Measurements from ENCODE around the gene LETM1. TPM values are rescaled to one million over a fixed set of nuclear protein-coding genes. Genes with fewer than 3 reads are reported as not detected.

The LETM1 gene
- polyA plus RNA-seq, 1 experiment: 17.1 TPM

DNA sequence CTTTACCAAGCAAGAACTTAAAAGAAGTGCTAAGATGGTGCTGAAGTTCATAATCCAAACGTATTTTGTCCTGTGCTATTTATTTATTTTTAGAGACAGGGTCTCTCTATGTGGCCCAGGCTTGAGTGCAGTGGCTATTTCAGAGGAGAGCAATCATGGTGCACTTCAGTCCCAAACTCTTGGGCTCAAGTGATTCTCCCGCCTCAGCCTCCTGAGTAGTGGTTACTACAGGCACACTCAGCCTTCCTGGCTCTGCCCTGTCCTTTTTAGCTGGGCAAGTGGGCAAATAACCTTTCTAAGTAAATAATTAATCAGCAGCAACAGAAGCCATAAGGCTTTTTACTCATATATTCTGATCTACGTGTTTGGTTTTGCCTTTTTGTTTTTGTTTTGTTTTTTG lies 17.8 kb upstream of the LETM1 start:
- ChIA-PET CTCF (interaction anchor here (1.9 to 2.3 kb wide), 2 partner anchors 9 to 25 kb away, joined by 10 to 11 read pairs; no protein-coding TSS in a partner anchor), POLR2A (no interaction called here)
- no peak for DNase-seq (ENCODE audit: low read depth)
- Histone ChIP-seq H3K27me3 (ENCODE audit: control insufficient read depth, insufficient read depth, low read length) (no peaks in the 10 kb centered on the region), H3K36me3 (ENCODE audit: control insufficient read depth, insufficient read depth, low read length) (no peaks in the 10 kb centered on the region), H3K4me3 (ENCODE audit: low read depth, low read length) (no peak overlapping the region)
- TF ChIP-seq, protein P1, sequence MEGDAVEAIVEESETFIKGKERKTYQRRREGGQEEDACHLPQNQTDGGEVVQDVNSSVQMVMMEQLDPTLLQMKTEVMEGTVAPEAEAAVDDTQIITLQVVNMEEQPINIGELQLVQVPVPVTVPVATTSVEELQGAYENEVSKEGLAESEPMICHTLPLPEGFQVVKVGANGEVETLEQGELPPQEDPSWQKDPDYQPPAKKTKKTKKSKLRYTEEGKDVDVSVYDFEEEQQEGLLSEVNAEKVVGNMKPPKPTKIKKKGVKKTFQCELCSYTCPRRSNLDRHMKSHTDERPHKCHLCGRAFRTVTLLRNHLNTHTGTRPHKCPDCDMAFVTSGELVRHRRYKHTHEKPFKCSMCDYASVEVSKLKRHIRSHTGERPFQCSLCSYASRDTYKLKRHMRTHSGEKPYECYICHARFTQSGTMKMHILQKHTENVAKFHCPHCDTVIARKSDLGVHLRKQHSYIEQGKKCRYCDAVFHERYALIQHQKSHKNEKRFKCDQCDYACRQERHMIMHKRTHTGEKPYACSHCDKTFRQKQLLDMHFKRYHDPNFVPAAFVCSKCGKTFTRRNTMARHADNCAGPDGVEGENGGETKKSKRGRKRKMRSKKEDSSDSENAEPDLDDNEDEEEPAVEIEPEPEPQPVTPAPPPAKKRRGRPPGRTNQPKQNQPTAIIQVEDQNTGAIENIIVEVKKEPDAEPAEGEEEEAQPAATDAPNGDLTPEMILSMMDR (IDR thresholded peaks at IDR 0.05; ENCODE audit: insufficient read depth, low read depth, low read length): no peak

DNA sequence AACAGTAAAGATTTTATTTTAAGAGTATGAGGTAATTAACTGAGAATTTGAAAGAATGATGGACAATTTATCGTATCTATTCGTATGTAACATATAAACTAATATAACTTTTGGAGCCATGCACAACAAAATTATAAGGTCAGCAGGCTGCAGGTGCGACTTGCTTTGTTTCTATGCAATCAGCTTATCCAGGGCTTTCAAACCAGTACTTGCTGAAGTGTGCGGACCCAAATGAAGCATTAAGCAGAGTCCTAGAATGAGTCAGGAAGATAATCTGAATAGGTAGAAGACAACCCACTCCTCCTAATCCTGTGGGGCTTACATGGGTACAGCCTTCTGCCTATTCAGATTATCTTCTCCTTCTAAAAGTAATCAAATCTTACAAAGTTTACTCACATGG lies 17.3 kb upstream of the LETM1 start:
- Histone ChIP-seq H3K36me3 (ENCODE audit: control insufficient read depth, insufficient read depth, low read length) (no peaks in the 10 kb centered on the region), H3K4me3 (ENCODE audit: low read depth, low read length) (no peak overlapping the region), H3K27me3 (ENCODE audit: control insufficient read depth, insufficient read depth, low read length) (no peaks in the 10 kb centered on the region)
- no peak for DNase-seq (ENCODE audit: low read depth)
- ChIA-PET POLR2A (no interaction called here), CTCF (interaction anchor here (1.9 to 2.3 kb wide), 2 partner anchors 10 to 26 kb away, joined by 10 to 11 read pairs; no protein-coding TSS in a partner anchor)
- TF ChIP-seq, protein P1 (IDR thresholded peaks at IDR 0.05; ENCODE audit: insufficient read depth, low read depth, low read length): no peak

DNA sequence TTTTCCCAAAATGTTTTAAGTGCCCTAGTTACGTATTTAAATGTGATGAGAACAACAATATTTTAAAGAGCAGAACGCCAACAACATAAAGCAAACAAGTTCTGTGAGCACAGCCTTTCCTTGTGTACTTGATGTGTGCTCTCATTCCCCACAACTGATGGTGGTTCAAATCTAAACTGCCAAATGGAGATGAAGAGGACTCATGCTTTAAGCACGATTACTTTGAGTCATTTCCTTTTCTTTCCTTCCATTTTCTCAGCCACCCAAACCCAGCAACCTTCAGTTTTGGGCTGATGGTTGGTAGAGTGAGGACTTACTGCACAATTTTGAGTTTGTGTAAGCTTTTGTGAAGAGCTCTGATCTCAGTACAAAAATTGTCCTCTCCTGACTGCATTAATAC lies 16.9 kb upstream of the LETM1 start:
- Histone ChIP-seq H3K27me3 (ENCODE audit: control insufficient read depth, insufficient read depth, low read length) (no peaks in the 10 kb centered on the region), H3K4me3 (ENCODE audit: low read depth, low read length) (no peak overlapping the region; the same call in 1 of the 2 replicates), H3K36me3 (ENCODE audit: control insufficient read depth, insufficient read depth, low read length) (no peaks in the 10 kb centered on the region)
- DNase-seq (ENCODE audit: low read depth): no peak
- ChIA-PET POLR2A (no interaction called here), CTCF (interaction anchor here (0.6 to 2.3 kb wide), 3 partner anchors 10 to 26 kb away, joined by 3 to 11 read pairs (median 10); no protein-coding TSS in a partner anchor)
- TF ChIP-seq, protein P1 (IDR thresholded peaks at IDR 0.05; ENCODE audit: insufficient read depth, low read depth, low read length): no peak

DNA sequence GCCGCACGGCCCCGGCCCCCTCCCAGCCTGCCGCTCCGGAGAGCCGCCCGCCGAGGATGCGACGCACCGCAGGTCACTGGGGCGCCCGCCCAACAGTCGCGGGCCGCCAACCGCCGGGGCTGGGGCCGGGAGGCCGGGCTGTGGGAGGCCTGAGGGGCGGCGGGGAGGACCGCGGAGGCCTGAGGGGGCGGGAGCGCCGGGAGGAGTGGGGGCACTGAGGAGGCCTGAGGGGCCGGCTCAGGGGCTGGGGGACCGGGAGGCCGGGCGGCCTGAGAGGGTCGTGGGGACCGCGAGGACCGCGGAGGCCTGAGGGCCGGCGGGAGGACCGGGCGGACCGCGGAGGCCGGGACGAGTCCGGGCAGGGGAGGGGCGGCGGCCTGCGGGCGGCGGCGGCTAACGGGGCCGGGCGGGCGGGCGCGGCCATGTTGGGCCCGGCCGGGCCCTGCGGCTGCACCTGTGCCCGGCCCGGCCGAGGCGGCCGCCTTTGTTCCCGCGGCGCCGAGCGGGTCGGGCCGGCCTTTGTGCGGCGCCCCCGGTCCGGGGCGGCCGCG lies 15.6 kb upstream of the LETM1 start:
- TF ChIP-seq, protein P1 (IDR thresholded peaks at IDR 0.05; ENCODE audit: insufficient read depth, low read depth, low read length): no peak
- Histone ChIP-seq H3K36me3 (ENCODE audit: control insufficient read depth, insufficient read depth, low read length) (no peaks in the 10 kb centered on the region), H3K4me3 (ENCODE audit: low read depth, low read length) (peak overlapping the region; percentile 70), H3K27me3 (ENCODE audit: control insufficient read depth, insufficient read depth, low read length) (no peaks in the 10 kb centered on the region; the same call in 1 of the 2 replicates)
- ChIA-PET POLR2A (no interaction called here), CTCF (no interaction called here)
- no peak for DNase-seq (ENCODE audit: low read depth)

DNA sequence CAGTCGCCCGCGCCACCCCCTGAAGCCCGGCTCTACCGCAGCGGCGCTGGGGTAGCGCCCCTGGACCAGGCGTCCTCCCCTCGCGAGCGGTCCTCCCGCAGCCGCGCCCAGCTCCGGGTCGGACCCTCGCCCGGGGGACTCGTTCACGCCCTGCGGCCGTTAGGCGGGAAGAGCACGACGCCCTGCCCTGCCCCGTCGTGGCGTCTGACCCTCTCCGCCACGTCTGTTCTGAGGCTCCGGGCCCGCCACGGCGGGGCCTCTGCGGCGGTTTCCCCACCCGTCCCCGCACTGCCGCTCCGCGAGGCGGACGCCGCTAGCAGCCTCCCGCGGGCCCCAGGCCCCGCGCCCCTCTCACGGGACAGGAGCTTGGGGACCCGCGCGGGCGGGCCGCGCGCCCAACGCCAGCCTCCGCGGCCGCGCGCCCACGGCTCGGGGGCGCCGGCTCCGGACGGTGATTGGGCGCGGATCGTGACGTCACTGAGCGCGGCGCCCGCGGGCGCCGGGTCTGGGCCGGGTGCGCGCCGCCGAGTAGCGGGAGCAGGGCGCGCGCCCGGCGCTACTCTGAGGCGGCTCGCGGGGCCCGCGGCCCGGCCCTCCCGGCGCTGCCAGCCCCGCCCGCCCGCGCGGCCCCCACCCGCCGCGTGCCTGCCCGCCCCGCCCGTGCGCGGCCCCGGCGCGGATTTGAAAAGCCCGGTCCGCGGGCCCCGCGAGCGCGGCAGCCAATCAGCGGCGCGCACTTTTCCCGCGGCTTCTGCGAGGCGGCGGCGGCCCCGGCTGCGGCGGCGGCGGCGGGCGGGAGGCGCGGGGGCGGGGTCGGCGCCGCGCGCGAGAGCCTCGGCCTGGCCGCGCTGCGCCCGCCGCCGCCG lies 14.9 kb upstream of the LETM1 start, which contains the start of gene NSD2:
Gene NSD2 (plus strand): TSS at position 816 of the 866 bp plus-strand sequence. CDS start 29,262 bp downstream, outside the sequence.
- Histone ChIP-seq H3K27me3 (ENCODE audit: control insufficient read depth, insufficient read depth, low read length) (peaks cover 2% of the 10 kb centered on the region; the same call in 1 of the 2 replicates), H3K36me3 (ENCODE audit: control insufficient read depth, insufficient read depth, low read length) (no peaks in the 10 kb centered on the region), H3K4me3 (ENCODE audit: low read depth, low read length) (peak within 1 kb of the TSS; percentile 72)
- POLR2A ChIA-PET: no interaction called here
- TF ChIP-seq, protein P1 (IDR thresholded peaks at IDR 0.05; ENCODE audit: insufficient read depth, low read depth, low read length): no peak
- CTCF ChIA-PET: interaction anchor here (1.1 to 2.7 kb wide), 2 partner anchors 14 to 29 kb away, joined by 3 to 9 read pairs; no protein-coding TSS in a partner anchor
- no peak for DNase-seq (ENCODE audit: low read depth)
